ENCODE measurements around the gene CELF4. TPM values are rescaled to one million over a fixed set of nuclear protein-coding genes. Genes with fewer than 3 reads are reported as not detected.

Gene CELF4
- total and polyA plus RNA-seq, 2 of the 4 experiments (the other 2 are of a cell fraction) = not detected

- POLR2A ChIA-PET (ENCODE audit: unreplicated experiment) = no interaction called here
- H2BK15ac ChIP-seq (ENCODE audit: low read depth, low read length) = no peak overlapping the region
Measured at GRCh38 chr18:37544713-37545112, 20.9 kb downstream of the CELF4 start.

More at GRCh38 chr18:37544713-37545112, 20.9 kb downstream of the CELF4 start:
- no peak overlapping the region for H3K14ac ChIP-seq (replicated peaks; ENCODE audit: low read depth, low read length)
- in situ Hi-C loops (cut with MboI; ENCODE audit: low sequenced_read_pairs) = no loop called here
- no peak overlapping the region for H4K91ac ChIP-seq (ENCODE audit: insufficient read depth, low read depth, low read length)
- H3K9ac ChIP-seq (ENCODE audit: low read depth, low read length) = no peak overlapping the region
- H4K20me1 ChIP-seq (ENCODE audit: insufficient read depth, low read length) = no peaks in the 10 kb centered on the region
- BruUV-seq (replicated peaks) = no TSS peak
- dilution Hi-C loops (cut with HindIII; ENCODE audit: low sequenced_read_pairs, unreplicated experiment) = no loop called here
- no peak for DNase-seq
- ATAC-seq (ENCODE audit: low read depth) = no peak
- no peaks in the 10 kb centered on the region for H3K4me1 ChIP-seq (ENCODE audit: control insufficient read depth, insufficient read depth, low read length)
- no peak overlapping the region for H4K5ac ChIP-seq (ENCODE audit: low read depth, low read length)
- H3K27ac ChIP-seq (ENCODE audit: insufficient read depth, low read length) = no peak overlapping the region
- no peak overlapping the region for H4K8ac ChIP-seq (ENCODE audit: low read depth in 2 of 2, low read length in 2 of 2)
- no peak overlapping the region for H2BK5ac ChIP-seq (ENCODE audit: low read depth, low read length, poor library complexity, severe bottlenecking)
- no peak overlapping the region for H2AK5ac ChIP-seq (ENCODE audit: low read depth, low read length)
- no peaks in the 10 kb centered on the region for H3K79me1 ChIP-seq (ENCODE audit: low read depth in 1 of 2, low read length in 2 of 2)
- intact Hi-C loops (cut with micrococcal nuclease) = no loop called here
- H3K27me3 ChIP-seq (ENCODE audit: control insufficient read depth, insufficient read depth, low read length) = peaks cover 2% of the 10 kb centered on the region; the same call in 1 of the 2 replicates
- H2BK120ac ChIP-seq (ENCODE audit: low read depth, low read length) = no peak overlapping the region
- H3K18ac ChIP-seq (ENCODE audit: low read depth, low read length) = no peak overlapping the region
- TF ChIP-seq NFE2L2 (IDR thresholded peaks at IDR 0.05; ENCODE audit: low read depth, low read length) (no peak), MXI1 (IDR thresholded peaks at IDR 0.05; ENCODE audit: borderline replicate concordance, low read depth, low read length) (no peak), RFX5 (IDR thresholded peaks at IDR 0.05; ENCODE audit: low read depth, low read length) (no peak), MAFK (IDR thresholded peaks at IDR 0.05; ENCODE audit: low read depth, low read length) (no peak), RAD21 (IDR thresholded peaks at IDR 0.05; ENCODE audit: low read length) (no peak), FOS (IDR thresholded peaks at IDR 0.05; ENCODE audit: low read depth, low read length) (no peak), CTCF (conservative IDR thresholded peaks at IDR 0.05; ENCODE audit: low read depth, low read length) (no peak), CHD1 (IDR thresholded peaks at IDR 0.05; ENCODE audit: low read depth, low read length) (no peak), RCOR1 (IDR thresholded peaks at IDR 0.05; ENCODE audit: insufficient replicate concordance, low read length) (no peak), POLR2A (IDR thresholded peaks at IDR 0.05; ENCODE audit: low read depth, low read length) (no peak)
- no peak overlapping the region for H3K56ac ChIP-seq (ENCODE audit: extremely low read depth, insufficient read depth, low read length)
- H2AFZ ChIP-seq (replicated peaks; ENCODE audit: low read length, poor library complexity) = no peak overlapping the region
- H3K4ac ChIP-seq (ENCODE audit: low read depth, low read length) = no peak overlapping the region
- no peaks in the 10 kb centered on the region for H3K9me1 ChIP-seq (ENCODE audit: insufficient read depth, low read length)
- no peak overlapping the region for H3K4me2 ChIP-seq (ENCODE audit: low read depth, low read length)
- H3K4me3 ChIP-seq (ENCODE audit: insufficient read depth, low read depth, low read length) = no peak overlapping the region
- no peak overlapping the region for H2AK9ac ChIP-seq (replicated peaks; ENCODE audit: low read depth, low read length, poor library complexity)
- WGBS, 2 experiments (ENCODE audit: extremely low coverage in 2 of 2, insufficient read length in 1 of 2) = 32% methylated on average over 3 of the region's 5 CpGs; no CpG with 5 or more reads in 1 of the 2 experiments
- no peaks in the 10 kb centered on the region for H3K36me3 ChIP-seq (ENCODE audit: control insufficient read depth, insufficient read depth, low read length)
- H3K9me3 ChIP-seq (ENCODE audit: control insufficient read depth, insufficient read depth, low read length) = no peaks in the 10 kb centered on the region
- no peak overlapping the region for H3K23ac ChIP-seq (ENCODE audit: low read depth, low read length)
- no peak overlapping the region for H2BK20ac ChIP-seq (ENCODE audit: low read depth, low read length)
- CTCF ChIA-PET = no interaction called here
